HEK293 (cell line): Measurements from ENCODE around the gene RBBP7.

ENCODE experiments used
- CTCF ChIA-PET: fragments of 350-600 bp; formaldehyde crosslinking; extraction: SDS; loops from one replicate; lab custom pipeline; 2021; ENCODE audit warnings: antibody characterized with exemption; lab: Yijun Ruan, JAX
- POLR2A ChIA-PET: fragments of 300-600 bp; formaldehyde crosslinking; extraction: SDS; loops from one replicate; lab custom pipeline; 2020; ENCODE audit warnings: antibody characterized with exemption, inconsistent platforms; lab: Yijun Ruan, JAX
- H3K27ac ChIP-seq: fragments of 200-500 bp; sonication (Bioruptor generic); 2 replicates; pipeline ENCODE4 v1.5.1; 2014; ENCODE audit warnings: low read depth, low read length, control low read depth, inconsistent platforms; ENCODE audit errors: extremely low read depth
- H3K36me3 ChIP-seq, 2 experiments: fragments of 200-500 bp in 1 of 2; sonication (Bioruptor generic) in 1 of 2; 1 replicate in 1 of 2; 2 replicates in 1 of 2; pipeline ENCODE4 v1.5.1; 2014 to 2017; ENCODE audit warnings: inconsistent platforms in 2 of 2, low read length in 2 of 2; ENCODE audit not compliant: control insufficient read depth in 2 of 2, insufficient read depth in 1 of 2
- H3K4me1 ChIP-seq: fragments of 200-500 bp; sonication (Bioruptor generic); 2 replicates; pipeline ENCODE4 v1.5.1; 2014; ENCODE audit warnings: mild to moderate bottlenecking, low read length, inconsistent platforms; ENCODE audit not compliant: control insufficient read depth, insufficient read depth
- H3K4me3 ChIP-seq: 2 replicates; pipeline ENCODE4 v1.5.1; 2011; ENCODE audit warnings: low read depth, mild to moderate bottlenecking, control low read depth, low read length, moderate library complexity
- H3K9me3 ChIP-seq: fragments of 200-500 bp; sonication (Bioruptor generic); 2 replicates; pipeline ENCODE4 v1.5.1; 2014; ENCODE audit warnings: low read depth, low read length, inconsistent platforms; ENCODE audit not compliant: control insufficient read depth, insufficient read depth
- ATF2 ChIP-seq: fragments of 450-650 bp; formaldehyde crosslinking; IDR thresholded peaks from 2 replicates; pipeline ENCODE4 v1.5.1; 2016; ENCODE audit warnings: missing biosample characterization, missing genetic modification characterization, low read depth
- CTCF ChIP-seq: fragments of 450-650 bp; formaldehyde crosslinking; IDR thresholded peaks from 2 replicates; pipeline ENCODE4 v1.5.1; 2016; ENCODE audit warnings: missing biosample characterization, missing genetic modification characterization
- GLIS1 ChIP-seq: fragments of 450-650 bp; formaldehyde crosslinking; IDR thresholded peaks from 2 replicates; pipeline ENCODE4 v1.5.1; 2016; ENCODE audit warnings: missing biosample characterization, missing genetic modification characterization
- HIC1 ChIP-seq: fragments of 450-650 bp; formaldehyde crosslinking; IDR thresholded peaks from 2 replicates; pipeline ENCODE4 v1.5.1; 2016; ENCODE audit warnings: missing biosample characterization, missing genetic modification characterization
- KLF10 ChIP-seq: fragments of 450-650 bp; IDR thresholded peaks from 2 replicates; pipeline ENCODE4 v1.5.1; 2018; ENCODE audit warnings: missing biosample characterization, mild to moderate bottlenecking, missing genetic modification characterization
- OVOL3 ChIP-seq: fragments of 450-650 bp; formaldehyde crosslinking; IDR thresholded peaks from 2 replicates; pipeline ENCODE4 v1.5.1; 2016; ENCODE audit warnings: missing biosample characterization, missing genetic modification characterization
- PATZ1 ChIP-seq: fragments of 450-650 bp; formaldehyde crosslinking; IDR thresholded peaks from 2 replicates; pipeline ENCODE4 v1.5.1; 2016; ENCODE audit warnings: missing biosample characterization, missing genetic modification characterization
- SCRT1 ChIP-seq: fragments of 450-650 bp; formaldehyde crosslinking; IDR thresholded peaks from 2 replicates; pipeline ENCODE4 v1.5.1; 2016; ENCODE audit warnings: missing biosample characterization, missing genetic modification characterization, borderline replicate concordance
- SCRT2 ChIP-seq: fragments of 450-650 bp; formaldehyde crosslinking; IDR thresholded peaks from 2 replicates; pipeline ENCODE4 v1.5.1; 2016; ENCODE audit warnings: missing biosample characterization, missing genetic modification characterization
- SP2 ChIP-seq: fragments of 450-650 bp; formaldehyde crosslinking; IDR thresholded peaks from 2 replicates; pipeline ENCODE4 v1.5.1; 2016; ENCODE audit warnings: missing biosample characterization, missing genetic modification characterization
- ZBTB17 ChIP-seq: fragments of 450-650 bp; formaldehyde crosslinking; IDR thresholded peaks from 2 replicates; pipeline ENCODE4 v1.5.1; 2016; ENCODE audit warnings: missing biosample characterization, missing genetic modification characterization
- ZBTB8A ChIP-seq: fragments of 450-650 bp; formaldehyde crosslinking; IDR thresholded peaks from 2 replicates; pipeline ENCODE4 v1.5.1; 2016; ENCODE audit warnings: missing biosample characterization, missing genetic modification characterization
- ZNF175 ChIP-seq: fragments of 450-650 bp; formaldehyde crosslinking; IDR thresholded peaks from 2 replicates; pipeline ENCODE4 v1.5.1; 2016; ENCODE audit warnings: missing biosample characterization, missing genetic modification characterization
- ZNF2 ChIP-seq: fragments of 450-650 bp; formaldehyde crosslinking; IDR thresholded peaks from 2 replicates; pipeline ENCODE4 v1.5.1; 2016; ENCODE audit warnings: missing biosample characterization, missing genetic modification characterization
- ZNF280D ChIP-seq: fragments of 450-650 bp; formaldehyde crosslinking; IDR thresholded peaks from 2 replicates; pipeline ENCODE4 v1.5.1; 2016; ENCODE audit warnings: missing biosample characterization, missing genetic modification characterization
- ZNF335 ChIP-seq: fragments of 450-650 bp; formaldehyde crosslinking; conservative IDR thresholded peaks from 2 replicates; pipeline ENCODE4 v1.5.1; 2016; ENCODE audit warnings: missing biosample characterization, missing genetic modification characterization
- ZNF341 ChIP-seq: fragments of 450-650 bp; formaldehyde crosslinking; IDR thresholded peaks from 2 replicates; pipeline ENCODE4; 2016; ENCODE audit warnings: low read depth, missing biosample characterization, missing genetic modification characterization
- ZNF423 ChIP-seq: fragments of 450-650 bp; formaldehyde crosslinking; IDR thresholded peaks from 2 replicates; pipeline ENCODE4 v1.5.1; 2016; ENCODE audit warnings: missing biosample characterization, missing genetic modification characterization
- ZNF501 ChIP-seq: fragments of 450-650 bp; formaldehyde crosslinking; IDR thresholded peaks from 2 replicates; pipeline ENCODE4 v1.5.1; 2016; ENCODE audit warnings: missing biosample characterization, missing genetic modification characterization
- ZNF510 ChIP-seq: fragments of 450-650 bp; formaldehyde crosslinking; IDR thresholded peaks from 2 replicates; pipeline ENCODE4 v1.5.1; 2018; ENCODE audit warnings: mild to moderate bottlenecking, missing genetic modification characterization, missing biosample characterization; ENCODE audit not compliant: insufficient replicate concordance
- ZNF529 ChIP-seq: fragments of 450-650 bp; formaldehyde crosslinking; IDR thresholded peaks from 2 replicates; pipeline ENCODE4 v1.5.1; 2017; ENCODE audit warnings: missing genetic modification characterization, missing biosample characterization; ENCODE audit not compliant: insufficient replicate concordance
- ZNF561 ChIP-seq: fragments of 450-650 bp; IDR thresholded peaks from 2 replicates; pipeline ENCODE4 v1.5.1; 2018; ENCODE audit warnings: missing biosample characterization, missing genetic modification characterization, borderline replicate concordance
- ZNF654 ChIP-seq: fragments of 450-650 bp; formaldehyde crosslinking; IDR thresholded peaks from 2 replicates; pipeline ENCODE4 v1.5.1; 2016; ENCODE audit warnings: low read depth, missing biosample characterization, missing genetic modification characterization
- ZNF768 ChIP-seq: fragments of 450-650 bp; formaldehyde crosslinking; IDR thresholded peaks from 2 replicates; pipeline ENCODE4 v1.5.1; 2018; ENCODE audit warnings: missing biosample characterization, mild to moderate bottlenecking, missing genetic modification characterization

Gene RBBP7

GRCh38 chrX:16882702-16883486 is 12.7 kb upstream of the RBBP7 start:
- ChIA-PET CTCF (interaction anchor here (0.6 to 9.6 kb wide), 41 partner anchors 7 to 1704 kb away, joined by 3 to 192 read pairs (median 4); partner anchors contain the start of gene REPS2), POLR2A (interaction anchor here (0.7 to 1.3 kb wide), 2 partner anchors 10 to 13 kb away, joined by 3 to 7 read pairs; partner anchors contain the start of gene RBBP7)
- Histone ChIP-seq H3K4me1 (no peaks in the 10 kb centered on the region), H3K9me3 (no peaks in the 10 kb centered on the region), H3K27ac (no peak overlapping the region), H3K36me3 (no peaks in the 10 kb centered on the region), H3K4me3 (peak overlapping the region; percentile 48)
- TF ChIP-seq ZNF341 (tag by site-specific recombination) (peak; percentile 85), ZNF280D (tag by site-specific recombination) (no peak), KLF10 (0 out of 2 replicates have a peak, but pooled peaks have one; percentile 27), ZNF2 (tag by site-specific recombination) (peak; percentile 63; the same call in 1 of the 2 replicates), SP2 (tag by site-specific recombination) (peak; percentile 37), ZNF423 (tag by site-specific recombination) (0 out of 2 replicates have a peak, but pooled peaks have one; percentile 20), OVOL3 (tag by site-specific recombination) (no peak), GLIS1 (peak; percentile 22; the same call in 1 of the 2 replicates), ZNF335 (tag by site-specific recombination) (peak; percentile 31; the same call in 1 of the 2 replicates), ZBTB17 (tag by site-specific recombination) (peak; percentile 77), CTCF (tag by site-specific recombination) (peak; percentile 22; the same call in 1 of the 2 replicates), SCRT2 (tag by site-specific recombination) (peak; percentile 57), SCRT1 (peak; percentile 19; the same call in 1 of the 2 replicates), ZNF561 (tag by site-specific recombination) (0 out of 2 replicates have a peak, but pooled peaks have one; percentile 46), ZNF501 (tag by site-specific recombination) (no peak), HIC1 (tag by site-specific recombination) (peak; percentile 47; the same call in 1 of the 2 replicates), ZNF529 (tag by site-specific recombination) (no peak), PATZ1 (no peak; the same call in 1 of the 2 replicates), ZNF510 (no peak), ZBTB8A (tag by site-specific recombination) (peak; percentile 65; the same call in 1 of the 2 replicates), ZNF654 (tag by site-specific recombination) (peak; percentile 77), ATF2 (0 out of 2 replicates have a peak, but pooled peaks have one; percentile 21), ZNF175 (tag by site-specific recombination) (no peak), ZNF768 (no peak)
